ENCODE results near the gene EMD.

EMD gene

DNA sequence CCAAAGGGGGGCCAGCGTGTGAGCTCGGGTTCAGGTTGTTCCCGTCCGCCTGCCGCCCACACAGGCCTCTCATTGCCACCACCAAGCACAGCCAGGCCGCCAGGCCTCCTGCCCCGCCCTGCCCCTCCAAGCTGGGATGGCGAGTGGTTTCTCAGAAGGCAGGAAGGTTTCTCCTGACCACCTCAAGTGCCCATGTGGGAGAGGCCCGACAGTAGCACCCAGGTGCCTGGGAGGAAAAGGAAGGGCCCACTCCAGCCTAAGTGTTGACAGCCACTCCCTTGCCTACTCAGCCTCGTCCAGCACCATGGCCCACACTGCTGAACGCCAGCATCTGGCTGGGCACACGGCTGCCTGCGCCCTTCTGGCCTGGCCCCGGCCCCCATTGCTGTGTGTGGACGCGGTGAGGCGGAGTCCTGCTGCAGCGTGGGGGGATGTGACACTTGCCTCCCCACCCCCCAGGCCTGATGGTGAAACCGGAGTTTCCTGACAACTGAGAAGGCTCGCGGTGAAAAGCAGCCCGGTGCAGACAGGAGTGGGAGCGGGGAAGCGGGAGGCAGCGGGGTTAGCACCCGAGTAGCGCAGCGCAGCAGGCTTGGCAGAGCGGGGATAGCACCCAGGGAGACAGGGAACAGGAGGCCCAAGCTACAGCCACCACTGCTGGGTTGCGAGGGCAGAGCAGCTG, 23.9 kb upstream of the EMD start:
- H3K4me3 ChIP-seq (ENCODE audit: low read depth, low read length): no peak overlapping the region

DNA sequence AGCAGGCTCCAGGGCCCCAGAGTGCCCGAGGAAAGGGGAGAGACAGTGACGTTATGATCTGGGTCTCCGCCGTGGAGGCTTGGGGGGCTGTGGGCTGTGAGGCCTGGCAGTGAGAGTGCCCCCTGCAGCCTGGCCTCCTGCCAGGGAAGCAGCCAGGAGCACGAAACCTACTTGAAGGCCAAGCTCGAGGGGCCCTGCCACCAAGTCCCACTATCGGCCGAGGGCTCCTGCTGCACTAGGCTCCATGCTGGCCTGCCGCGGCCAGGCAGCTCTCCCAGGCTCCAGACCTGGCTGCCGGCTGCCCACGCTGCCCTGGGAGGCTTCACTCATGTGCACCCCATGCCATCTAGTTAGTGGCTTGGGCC, 23.3 kb upstream of the EMD start:
- no peak overlapping the region for H3K4me3 ChIP-seq (ENCODE audit: low read depth, low read length)

DNA sequence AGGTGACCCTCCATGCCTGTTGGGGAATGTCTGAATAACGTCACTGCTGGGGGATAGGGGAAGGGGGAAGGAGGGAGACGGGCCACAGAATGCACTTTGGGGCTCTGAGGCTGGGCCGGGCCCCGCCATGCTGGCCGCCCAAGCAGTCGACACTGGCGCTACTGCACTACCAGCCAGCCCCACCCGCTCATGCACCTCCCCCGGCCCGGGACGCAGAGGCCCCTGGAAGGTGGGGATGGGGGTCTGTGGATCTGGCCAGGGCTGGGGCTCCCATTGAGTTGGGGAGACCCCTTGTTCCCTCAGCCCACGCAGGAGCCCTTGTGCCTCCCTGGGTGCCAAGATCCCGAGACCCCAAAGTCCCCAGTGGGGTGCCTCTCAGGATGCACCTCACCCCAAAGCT, 22.5 kb upstream of the EMD start:
- H3K4me3 ChIP-seq (ENCODE audit: low read depth, low read length): no peak overlapping the region

DNA sequence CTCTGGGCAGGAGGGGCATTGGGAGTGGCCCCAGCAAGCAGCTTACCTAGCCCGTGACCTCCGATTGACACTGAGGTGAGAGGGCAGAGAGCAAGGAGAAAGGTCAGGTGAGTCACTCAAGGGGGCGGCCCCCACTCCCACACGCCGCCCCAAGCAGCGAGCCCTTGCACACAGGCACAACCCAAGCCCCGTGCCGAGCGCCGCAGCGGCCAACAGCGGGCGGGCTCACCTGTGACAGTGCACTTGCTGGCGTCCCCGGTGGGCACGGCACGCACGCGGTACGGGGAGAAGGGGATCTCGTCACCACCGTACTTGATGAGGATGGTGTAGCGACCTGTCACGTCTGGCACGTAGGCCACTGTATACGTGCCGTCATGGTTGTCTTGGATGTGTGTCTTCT, 21.9 kb upstream of the EMD start:
- H3K4me3 ChIP-seq (ENCODE audit: low read depth, low read length): no peak overlapping the region

DNA sequence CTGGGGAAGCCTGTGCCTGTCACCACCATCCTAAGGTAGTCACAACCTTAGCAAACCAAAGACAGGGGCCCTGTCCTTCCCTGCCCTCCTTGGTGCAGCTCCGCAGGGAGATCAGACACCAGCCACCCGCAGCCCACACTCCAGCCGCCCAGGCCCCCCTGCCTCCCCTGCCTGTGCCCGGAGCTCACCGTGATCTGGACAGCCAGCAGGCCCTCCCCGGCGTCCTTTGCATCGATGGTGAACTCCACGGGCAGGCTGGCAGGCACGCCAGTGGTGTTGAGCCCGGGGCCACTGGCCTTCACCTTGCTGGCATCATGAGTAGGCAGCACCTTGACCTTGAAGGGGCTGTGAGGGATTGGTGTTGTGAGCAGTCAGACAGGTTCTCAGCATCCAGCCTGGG, 21.1 kb upstream of the EMD start:
- H3K4me3 ChIP-seq (ENCODE audit: low read depth, low read length): no peak overlapping the region

DNA sequence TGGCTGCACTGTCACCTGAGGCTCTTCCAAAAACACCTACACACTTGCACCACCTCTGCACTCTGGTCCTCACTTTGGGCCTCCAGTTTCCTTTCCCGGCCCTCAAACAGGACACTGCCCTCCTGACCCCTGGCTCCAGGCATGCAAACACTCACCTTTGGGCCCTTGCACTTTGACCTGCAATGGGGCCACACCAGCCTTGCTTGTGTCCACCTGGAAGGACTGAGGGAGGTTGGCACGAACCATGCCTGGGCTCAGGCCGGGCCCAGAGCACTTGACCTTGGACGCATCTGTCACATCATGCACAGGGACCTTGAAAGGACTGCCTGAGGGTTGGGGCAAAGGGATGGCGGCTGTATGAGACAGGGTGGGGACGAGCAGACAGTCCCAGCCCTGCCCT, 20.3 kb upstream of the EMD start:
- H3K4me3 ChIP-seq (ENCODE audit: low read depth, low read length): no peak overlapping the region

DNA sequence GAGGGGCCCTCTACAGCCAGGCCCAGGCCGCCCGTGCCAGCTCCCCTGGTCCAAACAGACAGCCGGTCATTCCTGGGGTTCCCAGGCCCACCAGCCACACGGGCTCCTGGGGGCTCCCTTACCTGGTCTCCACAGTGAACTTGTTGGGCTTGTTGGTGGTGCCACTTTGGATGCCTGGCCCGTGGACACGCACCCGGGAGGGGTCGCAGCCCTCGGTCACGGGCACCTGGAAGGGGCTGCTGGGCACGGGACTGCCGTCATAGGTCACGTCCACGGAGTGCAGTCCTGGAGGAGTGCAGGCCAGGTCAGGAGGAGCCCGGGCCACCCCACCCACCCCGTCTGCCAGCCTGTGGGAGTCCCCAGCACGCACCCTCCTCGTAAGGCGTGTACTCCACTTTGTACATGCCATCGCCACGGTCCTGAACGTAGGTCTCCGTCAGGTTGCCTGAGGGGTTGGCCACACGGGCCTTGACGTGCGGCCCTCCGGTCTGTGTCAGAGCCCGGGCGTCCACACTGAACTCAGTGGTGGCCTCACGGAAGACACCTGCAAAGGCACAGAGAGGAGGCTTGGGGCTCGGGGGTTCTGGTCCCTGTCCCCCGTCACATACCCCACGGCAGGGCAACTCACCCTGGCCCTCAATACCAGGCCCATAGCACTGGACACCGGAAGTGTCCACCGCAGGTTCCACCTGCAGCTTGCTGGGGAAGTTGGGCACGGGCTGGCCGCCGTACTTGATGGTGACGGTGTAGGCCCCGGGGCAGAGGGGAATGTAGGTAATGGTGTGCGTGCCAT, 19.5 kb upstream of the EMD start:
- no peak overlapping the region for H3K4me3 ChIP-seq (ENCODE audit: low read depth, low read length)

GRCh38 chrX:154360155-154360713, 18.9 kb upstream of the EMD start:
- no peak overlapping the region for H3K4me3 ChIP-seq (ENCODE audit: low read depth, low read length)

DNA sequence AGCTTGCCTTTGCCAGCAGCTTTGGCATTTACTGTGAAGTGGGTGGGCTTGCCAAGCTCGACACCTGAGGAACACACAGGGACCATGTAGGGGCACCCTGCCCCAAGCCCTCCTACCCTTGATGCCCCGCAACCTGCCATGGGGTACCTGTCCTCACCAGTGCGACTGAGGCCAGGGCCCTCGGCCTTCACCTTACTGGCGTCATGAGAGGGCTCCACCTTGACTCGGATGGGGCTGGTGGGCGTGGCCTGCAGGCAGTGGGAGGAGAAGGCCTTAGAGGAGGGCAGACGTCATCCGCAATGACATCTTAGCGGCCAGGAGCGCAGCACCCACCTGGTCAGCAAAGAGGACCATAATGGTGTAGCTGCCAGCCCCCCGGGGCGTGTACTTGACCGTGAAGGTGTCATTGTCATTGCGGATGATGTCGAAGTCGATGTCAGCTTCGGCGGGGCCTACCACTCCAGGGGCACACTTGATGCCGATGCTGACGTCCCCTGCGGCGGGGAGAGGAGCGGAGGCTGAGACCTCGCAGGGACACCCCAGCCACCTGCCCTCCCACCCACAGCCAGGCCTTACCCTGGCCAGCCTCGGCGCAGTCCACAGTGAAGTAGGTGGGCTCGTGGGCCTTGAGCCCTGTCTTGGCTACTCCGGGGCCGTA, 16.9 kb upstream of the EMD start:
- no peak overlapping the region for H3K4me3 ChIP-seq (ENCODE audit: low read depth, low read length)

DNA sequence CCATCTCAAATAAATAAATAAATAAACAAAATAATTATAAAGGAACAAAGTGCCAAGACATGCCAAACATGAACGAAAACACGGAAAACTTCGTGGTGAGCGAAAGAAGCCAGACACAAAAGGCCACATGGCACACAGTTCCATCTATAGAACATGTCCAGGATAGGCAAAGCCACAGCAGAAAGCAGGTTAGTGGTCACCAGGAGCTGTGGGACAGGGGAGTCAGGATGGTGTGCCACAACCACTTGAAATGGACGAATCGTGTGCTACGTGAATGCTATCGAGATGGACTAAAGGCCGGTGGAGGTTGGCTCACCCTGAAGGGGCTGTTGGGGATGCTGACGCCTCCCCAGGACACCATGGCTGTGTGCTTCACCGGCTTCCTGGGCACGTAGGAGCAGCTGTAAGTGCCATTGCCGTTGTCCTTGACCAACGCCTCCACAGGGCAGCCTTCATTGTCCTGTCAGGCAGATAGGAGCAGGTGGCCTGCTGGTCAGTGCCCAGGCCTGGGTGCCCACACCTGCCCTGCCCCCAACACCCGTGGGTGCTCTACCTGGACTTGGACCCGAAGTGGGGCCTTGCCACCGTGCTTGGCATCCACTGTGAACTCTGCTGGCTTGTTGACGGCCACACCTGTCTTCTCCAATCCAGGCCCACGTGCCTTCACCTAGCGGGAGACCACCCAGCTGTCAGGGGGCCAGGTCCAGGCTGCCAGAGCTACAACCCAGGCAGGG, 15.2 kb upstream of the EMD start:
- no peak overlapping the region for H3K4me3 ChIP-seq (ENCODE audit: low read depth, low read length)

DNA sequence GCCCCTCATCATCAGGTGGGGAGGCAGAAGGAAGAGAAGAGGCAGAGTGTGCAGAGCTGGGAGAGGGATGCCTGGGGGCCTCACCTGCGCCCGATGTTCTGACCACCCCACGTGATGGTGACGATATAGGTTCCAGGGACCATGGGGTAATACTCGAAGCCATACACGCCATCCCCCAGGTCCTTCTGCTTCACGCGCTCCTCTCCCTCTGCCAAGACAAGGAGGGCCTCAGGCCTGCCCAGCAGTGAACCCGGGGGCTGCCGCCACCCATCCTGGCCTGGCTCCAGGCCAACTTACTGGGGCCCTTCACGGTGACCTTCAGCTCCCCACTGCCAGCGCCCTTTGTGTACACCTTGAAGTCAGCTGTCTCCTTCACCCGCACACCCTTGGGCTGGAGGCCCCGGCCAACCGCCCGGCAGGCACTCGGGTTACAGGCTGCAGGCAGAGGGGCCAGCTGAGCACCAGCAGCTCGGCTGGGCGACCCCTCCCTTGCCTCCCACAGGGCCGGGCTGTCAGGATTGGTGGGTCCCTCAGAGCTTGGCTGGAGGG, 14.0 kb upstream of the EMD start:
- H3K4me3 ChIP-seq (ENCODE audit: low read depth, low read length): no peak overlapping the region

- H3K4me3 ChIP-seq (ENCODE audit: low read depth, low read length): no peak overlapping the region
These were observed 13.0 kb upstream of the EMD start for GRCh38 chrX:154365997-154366665.

GRCh38 chrX:154366666-154367055, 12.4 kb upstream of the EMD start:
- no peak overlapping the region for H3K4me3 ChIP-seq (ENCODE audit: low read depth, low read length)

- H3K4me3 ChIP-seq (ENCODE audit: low read depth, low read length): no peak overlapping the region
These were observed 11.4 kb upstream of the EMD start for GRCh38 chrX:154367474-154368308.

DNA sequence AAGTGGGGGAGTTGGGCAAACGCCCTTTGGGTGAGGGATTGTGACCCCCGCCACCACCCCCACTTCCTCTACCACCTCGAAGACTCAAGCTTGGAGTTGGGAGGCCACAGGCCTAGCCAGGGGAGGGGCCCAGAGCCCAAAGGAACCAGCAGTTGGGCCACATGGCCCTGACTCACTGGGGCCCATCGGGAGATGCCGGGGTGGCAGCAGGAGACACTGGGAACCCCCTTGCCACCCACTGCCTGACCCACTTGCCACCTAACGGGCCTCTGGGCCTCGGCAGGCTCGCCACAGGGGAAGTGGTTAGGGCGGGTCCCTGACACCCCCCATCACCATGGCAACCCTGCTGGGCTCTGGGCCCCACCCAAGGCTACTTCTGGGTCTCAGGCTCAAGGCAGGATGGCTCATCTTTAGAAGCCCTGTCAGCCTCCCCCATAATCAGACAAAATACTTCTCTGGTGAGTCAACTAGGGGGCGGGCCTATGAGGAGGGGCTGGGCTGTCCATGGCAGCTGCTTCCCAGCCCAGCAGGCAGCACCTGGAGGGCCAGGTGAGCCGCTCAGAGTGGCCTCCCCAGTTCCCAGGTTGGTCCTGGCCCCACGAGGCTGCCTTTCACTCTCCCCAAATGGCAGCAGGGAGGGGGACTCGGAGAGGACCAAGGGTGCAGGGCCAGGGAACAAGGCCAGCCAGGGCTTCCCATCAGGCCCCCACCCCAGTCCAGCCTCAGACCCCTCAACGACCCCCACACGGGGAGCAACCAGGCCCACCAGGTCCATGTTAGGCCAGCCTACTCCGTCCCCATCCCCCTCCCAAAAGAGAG, 10.3 kb upstream of the EMD start:
- peak overlapping the region; percentile 45 for H3K4me3 ChIP-seq (ENCODE audit: low read depth, low read length)

DNA sequence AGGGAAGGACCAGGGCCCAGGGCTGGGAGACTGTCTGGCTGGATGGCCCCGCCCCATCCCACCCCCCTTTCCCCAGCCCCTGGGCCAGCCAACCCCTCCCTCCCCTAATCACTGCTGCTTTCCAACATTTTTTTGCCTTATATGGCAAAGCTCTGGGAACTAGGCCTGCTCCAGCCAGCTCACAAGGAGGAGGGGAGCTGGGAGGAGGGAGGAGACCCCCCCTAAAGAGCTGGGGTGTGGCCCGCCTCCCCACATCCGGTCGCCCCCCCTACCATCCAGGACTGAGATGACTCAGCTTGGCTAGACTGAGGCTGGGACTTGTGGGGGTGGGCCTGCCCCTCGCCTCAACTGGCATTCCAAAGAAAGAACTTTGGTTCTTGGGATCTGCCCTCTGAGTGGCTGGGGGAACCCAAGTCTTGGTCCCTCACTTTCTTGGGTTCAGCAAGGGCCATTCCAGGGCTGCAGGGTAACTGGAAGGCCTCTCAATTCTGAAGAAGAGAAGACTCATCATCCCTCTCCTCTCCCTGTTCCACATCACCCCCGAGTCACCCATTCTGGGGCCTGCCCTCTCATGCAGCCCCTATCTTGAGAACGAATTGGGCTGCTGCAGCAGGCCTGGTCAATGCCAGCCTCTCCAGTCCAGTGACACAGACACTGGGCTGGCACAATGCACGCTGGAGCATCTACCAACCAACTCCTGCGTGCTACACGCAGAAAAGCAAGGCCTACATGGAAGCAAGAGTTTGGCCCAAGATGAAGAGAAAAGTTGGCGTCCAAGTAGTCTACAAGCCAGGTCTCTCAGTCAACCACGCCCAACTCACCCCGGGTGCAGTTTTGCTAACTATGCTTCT, 9.4 kb upstream of the EMD start:
- H3K4me3 ChIP-seq (ENCODE audit: low read depth, low read length): peak overlapping the region; percentile 90

DNA sequence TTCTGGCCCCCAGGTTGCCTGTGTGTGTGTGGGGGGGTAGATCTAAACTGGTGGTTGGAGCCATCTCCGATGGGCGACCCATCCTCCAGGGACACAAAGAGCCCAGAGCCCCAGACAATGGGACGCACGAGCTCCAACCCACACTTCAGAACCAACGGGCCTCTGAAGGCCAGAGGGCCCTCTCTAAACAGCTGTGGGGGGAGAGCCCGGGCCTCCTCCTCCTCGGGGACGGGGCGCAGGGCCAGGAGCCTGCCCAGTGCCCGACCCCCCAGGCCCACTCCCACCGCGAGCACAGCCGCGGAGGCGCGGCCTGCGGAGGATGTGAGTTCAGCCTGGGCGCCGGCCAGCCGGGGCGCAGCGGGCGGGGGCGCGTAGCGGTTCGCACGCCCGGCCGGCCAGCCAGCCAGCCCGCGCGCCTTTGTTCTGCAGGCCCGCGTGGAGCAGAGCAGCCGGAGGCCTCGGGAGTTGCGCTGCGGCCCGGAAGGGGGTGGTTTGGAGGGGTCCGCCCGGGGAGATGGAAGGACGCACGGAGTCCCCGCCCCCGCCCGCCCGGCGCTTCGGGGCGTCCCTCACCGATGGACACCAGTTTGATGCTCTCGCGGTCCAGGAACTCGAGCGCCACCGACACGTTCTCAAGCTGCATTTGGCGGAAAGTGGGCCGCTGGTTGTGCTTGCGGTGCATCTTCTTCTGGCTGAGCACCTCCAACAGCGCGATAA, 8.6 kb upstream of the EMD start:
- H3K4me3 ChIP-seq (ENCODE audit: low read depth, low read length): peak overlapping the region; percentile 90

Data from iPS-11a (cell line).